Activated gamma-delta T cell (primary cell): ENCODE results near the gene ADAMTS7.
"Not testable (repeated sequence)": the region's sequence is repeated elsewhere in the genome, so short reads cannot be mapped to it uniquely, and the experiment has no call there.

ENCODE experiments used
- DNase-seq: peaks from one replicate; lab custom pipeline; 2025; lab: John Stamatoyannopoulos, UW

ADAMTS7 gene

GRCh38 chr15:78782402-78782801, 28.9 kb downstream of the ADAMTS7 start:
- DNase-seq: not testable (repeated sequence)

- not testable (repeated sequence) for DNase-seq
Measured at GRCh38 chr15:78781381-78781780, 29.9 kb downstream of the ADAMTS7 start.

- DNase-seq: not testable (repeated sequence)
Measured at GRCh38 chr15:78779975-78780374, 31.3 kb downstream of the ADAMTS7 start.

DNA sequence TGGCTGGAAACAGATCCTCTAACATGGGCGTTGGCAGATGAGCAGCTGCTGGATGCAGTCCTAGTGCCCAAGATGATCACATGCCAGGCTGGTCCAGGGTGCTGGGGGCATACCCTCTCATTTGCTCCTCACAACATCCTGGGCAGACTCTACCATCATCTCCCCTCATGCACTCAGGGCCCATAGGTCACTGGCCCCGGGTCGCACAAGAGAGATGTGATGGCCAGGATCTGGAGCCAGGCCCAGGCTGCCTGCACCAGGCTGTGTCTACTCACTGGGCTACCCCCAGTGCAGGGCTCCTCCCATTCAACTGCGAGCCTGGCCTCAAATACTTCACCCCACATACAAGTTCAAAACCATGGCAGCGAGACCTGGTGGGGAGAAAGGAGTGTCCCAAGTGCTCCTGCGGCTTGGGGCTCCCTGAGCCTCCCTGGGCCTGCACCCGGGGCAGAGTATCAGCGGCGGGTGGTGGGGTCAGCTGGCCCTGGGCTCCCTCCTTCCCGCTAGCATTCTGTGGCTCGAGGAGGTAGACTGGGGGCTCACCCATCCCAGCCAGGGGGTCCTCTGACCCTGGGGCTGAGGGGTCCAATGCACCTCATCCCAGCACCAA, 32.0 kb downstream of the ADAMTS7 start:
- DNase-seq: not testable (repeated sequence)

- no peak for DNase-seq
Measured at GRCh38 chr15:78778422-78778821, 32.8 kb downstream of the ADAMTS7 start.

DNA sequence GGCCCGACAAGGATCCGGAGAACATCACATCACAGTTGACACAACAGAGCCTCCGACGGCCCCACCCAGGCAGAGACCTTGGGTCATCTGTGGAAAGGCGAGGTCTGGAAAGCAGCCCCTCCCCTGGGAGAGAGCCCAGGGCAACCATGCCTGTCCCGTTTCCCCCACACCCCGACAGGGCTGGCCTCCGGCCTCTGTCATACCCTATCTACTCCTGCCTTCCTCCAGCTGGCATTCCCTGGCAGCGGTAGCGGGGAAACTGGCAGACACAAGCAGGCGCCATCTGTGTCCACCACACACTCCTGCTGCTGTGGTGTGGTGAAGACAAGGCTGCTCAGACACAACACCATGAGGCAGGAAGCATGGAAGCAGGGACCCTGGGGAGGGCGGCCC, 33.3 kb downstream of the ADAMTS7 start:
- not testable (repeated sequence) for DNase-seq

GRCh38 chr15:78777290-78777952, 33.8 kb downstream of the ADAMTS7 start:
- not testable (repeated sequence) for DNase-seq

- DNase-seq: not testable (repeated sequence)
Measured at GRCh38 chr15:78776046-78776925, 35.0 kb downstream of the ADAMTS7 start.

GRCh38 chr15:78775472-78775871, 35.8 kb downstream of the ADAMTS7 start:
- DNase-seq: no peak

- DNase-seq: not testable (repeated sequence)
Measured at GRCh38 chr15:78774451-78774990, 36.7 kb downstream of the ADAMTS7 start.

DNA sequence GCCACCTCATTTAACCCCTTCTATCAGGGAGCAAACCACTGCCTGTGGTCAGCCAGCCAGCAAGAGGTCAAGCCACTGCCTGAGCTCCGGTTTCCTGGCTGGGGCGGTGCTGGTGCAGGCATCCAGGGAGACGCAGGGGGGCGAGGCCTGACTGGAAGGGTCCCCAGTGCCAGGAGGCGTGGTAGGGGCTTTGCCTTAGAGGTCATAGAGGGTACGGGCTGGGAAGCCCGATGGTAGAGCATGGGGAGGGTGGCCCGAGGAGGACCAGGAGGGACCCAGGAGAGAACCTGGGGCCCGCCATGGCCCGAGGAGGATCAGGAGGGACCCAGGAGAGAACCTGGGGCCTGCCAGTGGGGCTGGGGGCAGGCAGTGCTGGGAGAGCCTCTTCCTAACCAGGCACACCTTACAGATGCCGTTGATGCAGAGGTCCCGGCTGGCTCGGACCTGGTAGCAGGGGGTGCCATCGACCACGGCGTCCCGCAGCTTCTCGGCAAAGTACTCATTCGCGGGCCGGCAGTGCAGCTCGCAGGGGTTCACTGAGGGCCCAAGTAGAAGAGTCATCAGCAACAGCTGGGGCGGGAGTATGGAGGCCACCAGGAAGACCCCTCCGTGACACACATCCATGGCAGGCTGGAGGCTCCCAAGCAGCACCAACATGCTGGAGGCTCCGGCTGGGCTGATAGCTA, 37.4 kb downstream of the ADAMTS7 start:
- not testable (repeated sequence) for DNase-seq

GRCh38 chr15:78772738-78773137, 38.5 kb downstream of the ADAMTS7 start:
- DNase-seq: no peak

GRCh38 chr15:78771436-78772000, 39.7 kb downstream of the ADAMTS7 start:
- DNase-seq: not testable (repeated sequence)

GRCh38 chr15:78771020-78771419, 40.2 kb downstream of the ADAMTS7 start:
- not testable (repeated sequence) for DNase-seq

DNA sequence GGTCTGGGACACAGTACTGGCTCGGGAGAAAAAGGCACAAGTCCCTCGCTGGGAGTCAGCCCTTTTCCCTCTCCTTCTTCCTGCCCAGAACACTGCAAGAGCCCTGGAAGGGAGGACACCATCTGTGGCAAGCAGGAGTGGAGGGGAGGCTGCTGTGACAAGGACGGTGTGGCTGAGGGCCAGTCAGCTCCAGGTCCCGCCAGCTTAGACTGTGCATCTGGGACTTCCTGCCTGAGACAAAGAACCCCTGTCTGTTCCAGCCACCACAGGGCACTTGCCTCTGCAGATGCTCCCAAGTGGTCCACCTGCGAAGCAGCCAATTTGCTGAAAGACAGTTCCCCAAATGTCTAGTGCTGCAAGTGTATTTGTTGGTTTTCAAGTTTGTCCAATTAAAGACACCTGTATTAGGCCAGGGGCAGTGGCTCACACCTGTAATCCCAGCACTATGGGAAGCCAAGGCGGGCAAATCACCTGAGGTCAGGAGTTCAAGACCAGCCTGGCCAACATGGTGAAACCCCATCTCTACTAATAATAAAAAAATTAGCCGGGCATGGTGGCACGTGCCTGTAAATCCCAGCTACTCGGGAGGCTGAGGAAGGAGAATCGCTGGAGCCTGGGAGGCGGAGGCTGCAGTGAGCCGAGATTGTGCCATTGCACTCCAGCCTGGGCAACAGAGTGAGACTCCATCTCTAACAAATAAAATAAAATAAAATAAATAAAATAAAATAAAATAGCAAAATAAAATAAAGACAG, 41.6 kb downstream of the ADAMTS7 start:
- DNase-seq: not testable (repeated sequence)

DNA sequence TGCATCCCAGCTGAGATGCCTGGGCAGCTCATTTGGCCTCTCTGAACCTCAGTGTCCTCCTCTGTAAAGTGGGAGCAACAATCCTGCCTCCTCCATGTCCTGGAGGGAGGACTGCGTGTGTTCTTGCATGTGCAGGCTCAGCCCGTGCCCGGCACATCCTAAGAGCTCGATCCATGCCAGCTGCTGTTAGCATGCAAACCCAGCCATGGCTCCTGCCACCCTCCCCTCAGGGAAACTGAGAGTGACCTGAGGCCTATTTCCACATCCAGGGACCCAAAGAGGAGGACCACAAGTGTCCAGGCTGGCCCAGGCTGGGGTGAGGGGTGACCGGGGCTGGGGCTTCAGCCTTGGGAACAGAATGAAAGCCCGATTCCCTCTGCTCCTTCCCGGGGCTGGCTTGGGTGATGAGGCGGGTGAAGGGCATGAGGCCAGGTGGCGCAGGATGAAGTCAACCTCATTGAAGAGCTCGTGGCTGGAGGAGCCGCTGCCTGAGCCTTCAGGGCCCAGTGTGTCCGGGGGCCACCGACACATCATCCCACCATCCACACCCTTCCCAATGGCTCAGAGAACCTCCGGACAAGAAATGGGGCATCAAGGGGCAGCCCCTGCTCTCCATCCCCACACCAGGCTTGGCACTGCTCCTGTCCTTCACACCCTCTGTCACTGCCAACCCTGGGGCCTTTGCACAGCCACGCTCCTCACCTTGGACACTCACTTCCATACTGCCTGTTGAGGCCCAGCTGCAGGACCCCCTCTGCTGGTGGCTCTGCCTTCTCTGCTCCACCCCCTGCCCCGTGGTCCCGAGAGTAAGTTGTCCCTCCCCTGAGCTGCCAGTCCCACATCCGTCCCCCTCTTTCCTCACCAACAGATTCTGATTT, 42.5 kb downstream of the ADAMTS7 start:
- no peak for DNase-seq

DNA sequence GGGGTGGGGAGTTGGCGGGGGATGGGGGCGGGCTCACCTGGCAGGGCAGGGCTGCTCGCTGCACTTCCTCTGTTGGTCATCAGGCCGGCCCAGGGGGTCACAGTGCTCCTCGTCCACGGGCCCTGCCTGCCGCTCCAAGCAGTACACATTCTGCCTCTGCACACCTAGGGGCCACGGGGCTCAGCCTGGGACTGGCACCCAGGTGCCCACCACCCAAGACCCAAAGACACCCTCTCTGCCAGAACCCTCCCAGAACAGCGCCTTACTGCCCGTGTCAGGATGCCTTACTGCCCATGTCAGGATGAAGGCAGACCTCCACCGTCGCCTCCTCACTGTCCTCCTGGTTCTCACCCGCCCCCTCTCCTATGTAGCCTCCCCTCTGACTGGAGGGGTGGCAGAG, 43.2 kb downstream of the ADAMTS7 start:
- no peak for DNase-seq

DNA sequence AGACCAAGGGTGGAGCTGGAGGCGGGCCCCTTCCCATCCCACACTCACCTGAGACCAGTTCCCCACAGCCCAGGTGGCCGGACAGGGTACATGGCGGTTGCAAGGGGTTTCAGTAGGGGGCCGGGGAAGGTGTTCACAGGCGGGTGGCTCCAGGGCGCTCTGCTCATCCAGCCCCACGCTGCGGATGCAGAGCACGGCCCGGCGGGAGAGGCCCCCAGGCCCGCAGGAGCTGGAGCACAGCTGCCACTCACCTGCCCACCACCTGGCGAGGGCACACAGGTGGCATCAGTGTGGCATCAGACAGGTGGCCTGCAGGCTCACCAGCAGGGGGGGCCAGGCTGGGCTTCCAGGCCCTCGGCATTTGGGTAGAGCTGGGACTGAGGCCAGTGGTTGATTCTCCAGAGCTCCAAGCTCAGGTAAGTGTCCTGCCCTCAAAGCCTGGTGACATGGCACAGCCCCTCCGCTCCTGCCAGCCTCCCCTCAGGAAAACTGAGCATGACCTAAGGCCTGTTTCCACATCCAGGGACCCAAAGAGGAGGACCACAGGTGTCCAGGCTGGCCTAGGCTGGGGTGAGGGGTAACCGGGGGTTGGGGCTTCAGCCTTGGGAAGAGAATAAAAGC, 43.8 kb downstream of the ADAMTS7 start:
- DNase-seq: no peak

- DNase-seq: not testable (repeated sequence)
Measured at GRCh38 chr15:78766641-78767071, 44.6 kb downstream of the ADAMTS7 start.
